ENCODE results near the gene ZNF853. TPM values are rescaled to one million over a fixed set of nuclear protein-coding genes. Genes with fewer than 3 reads are reported as not detected.

Gene ZNF853
- total and polyA plus RNA-seq, 4 donors, result 0.04 to 3.0 (median 0.51) TPM

DNA sequence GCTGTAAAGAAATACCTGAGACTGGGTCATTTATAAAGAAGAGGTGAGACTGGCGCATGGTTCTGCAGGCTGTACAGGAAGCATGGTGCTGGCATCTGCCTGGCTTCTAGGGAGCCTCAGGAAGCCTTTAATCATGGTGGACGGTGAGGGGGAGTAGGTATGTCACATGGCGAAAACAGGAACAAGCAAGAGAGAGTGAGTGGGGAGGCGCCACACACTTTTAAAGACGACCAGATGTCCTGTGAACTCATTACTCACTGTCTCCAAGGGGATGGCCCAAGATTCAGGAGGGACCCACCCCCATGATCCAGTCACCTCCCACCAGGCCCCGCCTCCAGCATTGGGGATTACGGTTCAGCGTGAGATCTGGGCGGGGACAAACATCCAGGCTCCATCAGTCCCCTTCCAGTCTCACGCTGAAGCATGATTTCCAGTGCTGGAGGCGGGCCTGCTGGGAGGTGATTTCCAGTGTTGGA is 24.9 kb downstream of the ZNF853 start:
- TF ChIP-seq YY1 (IDR thresholded peaks at IDR 0.05) (no peak), HNF4A (conservative IDR thresholded peaks at IDR 0.05) (no peak), TAF1 (conservative IDR thresholded peaks at IDR 0.05) (no peak), RXRA (IDR thresholded peaks at IDR 0.05) (no peak), SP1 (IDR thresholded peaks at IDR 0.05) (no peak), ATF3 (IDR thresholded peaks at IDR 0.05) (no peak), EGR1 (IDR thresholded peaks at IDR 0.05; ENCODE audit: low read depth in 2 of 2) (no peak), JUND (IDR thresholded peaks at IDR 0.05) (no peak), RAD21 (IDR thresholded peaks at IDR 0.05) (no peak), GABPA (IDR thresholded peaks at IDR 0.05 in 1 of 2, conservative IDR thresholded peaks at IDR 0.05 in 1 of 2) (no peak), FOXA2 (IDR thresholded peaks at IDR 0.05) (no peak), FOXA1 (IDR thresholded peaks at IDR 0.05) (no peak), HNF4G (IDR thresholded peaks at IDR 0.05) (no peak)
- TF ChIP-seq, protein P1, sequence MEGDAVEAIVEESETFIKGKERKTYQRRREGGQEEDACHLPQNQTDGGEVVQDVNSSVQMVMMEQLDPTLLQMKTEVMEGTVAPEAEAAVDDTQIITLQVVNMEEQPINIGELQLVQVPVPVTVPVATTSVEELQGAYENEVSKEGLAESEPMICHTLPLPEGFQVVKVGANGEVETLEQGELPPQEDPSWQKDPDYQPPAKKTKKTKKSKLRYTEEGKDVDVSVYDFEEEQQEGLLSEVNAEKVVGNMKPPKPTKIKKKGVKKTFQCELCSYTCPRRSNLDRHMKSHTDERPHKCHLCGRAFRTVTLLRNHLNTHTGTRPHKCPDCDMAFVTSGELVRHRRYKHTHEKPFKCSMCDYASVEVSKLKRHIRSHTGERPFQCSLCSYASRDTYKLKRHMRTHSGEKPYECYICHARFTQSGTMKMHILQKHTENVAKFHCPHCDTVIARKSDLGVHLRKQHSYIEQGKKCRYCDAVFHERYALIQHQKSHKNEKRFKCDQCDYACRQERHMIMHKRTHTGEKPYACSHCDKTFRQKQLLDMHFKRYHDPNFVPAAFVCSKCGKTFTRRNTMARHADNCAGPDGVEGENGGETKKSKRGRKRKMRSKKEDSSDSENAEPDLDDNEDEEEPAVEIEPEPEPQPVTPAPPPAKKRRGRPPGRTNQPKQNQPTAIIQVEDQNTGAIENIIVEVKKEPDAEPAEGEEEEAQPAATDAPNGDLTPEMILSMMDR (IDR thresholded peaks at IDR 0.05; ENCODE audit: low read depth, low read length, missing input control), result no peak
- TF ChIP-seq, protein P2, sequence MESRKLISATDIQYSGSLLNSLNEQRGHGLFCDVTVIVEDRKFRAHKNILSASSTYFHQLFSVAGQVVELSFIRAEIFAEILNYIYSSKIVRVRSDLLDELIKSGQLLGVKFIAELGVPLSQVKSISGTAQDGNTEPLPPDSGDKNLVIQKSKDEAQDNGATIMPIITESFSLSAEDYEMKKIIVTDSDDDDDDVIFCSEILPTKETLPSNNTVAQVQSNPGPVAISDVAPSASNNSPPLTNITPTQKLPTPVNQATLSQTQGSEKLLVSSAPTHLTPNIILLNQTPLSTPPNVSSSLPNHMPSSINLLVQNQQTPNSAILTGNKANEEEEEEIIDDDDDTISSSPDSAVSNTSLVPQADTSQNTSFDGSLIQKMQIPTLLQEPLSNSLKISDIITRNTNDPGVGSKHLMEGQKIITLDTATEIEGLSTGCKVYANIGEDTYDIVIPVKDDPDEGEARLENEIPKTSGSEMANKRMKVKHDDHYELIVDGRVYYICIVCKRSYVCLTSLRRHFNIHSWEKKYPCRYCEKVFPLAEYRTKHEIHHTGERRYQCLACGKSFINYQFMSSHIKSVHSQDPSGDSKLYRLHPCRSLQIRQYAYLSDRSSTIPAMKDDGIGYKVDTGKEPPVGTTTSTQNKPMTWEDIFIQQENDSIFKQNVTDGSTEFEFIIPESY (IDR thresholded peaks at IDR 0.05), result no peak
- Histone ChIP-seq H3K27me3 (ENCODE audit: control insufficient read depth in 4 of 4, insufficient read depth in 4 of 4, low read length in 3 of 4) (no peaks in the 10 kb centered on the region), H3K4me3 (ENCODE audit: low read depth in 1 of 3, low read length in 3 of 3) (no peak overlapping the region), H3K9ac (ENCODE audit: low read depth in 1 of 2, low read length in 2 of 2) (no peak overlapping the region), H3K9me3 (ENCODE audit: control insufficient read depth in 4 of 4, low read length in 3 of 4) (no peaks in the 10 kb centered on the region), H3K27ac (ENCODE audit: low read depth in 1 of 2, low read length in 2 of 2) (no peak overlapping the region), H3K36me3 (ENCODE audit: control insufficient read depth in 4 of 4, insufficient read depth in 3 of 4, low read depth in 1 of 4, low read length in 3 of 4) (peaks cover 8 to 36% (median 20%) of the 10 kb centered on the region in 4 donors), H3K4me1 (ENCODE audit: control insufficient read depth in 4 of 4, insufficient read depth in 4 of 4, low read length in 3 of 4) (peaks cover 7 to 20% (median 14%) of the 10 kb centered on the region in 4 donors)
- DNase-seq (ENCODE audit: low spot score), result peak; percentile 50
- WGBS, result 87% methylated on average over 11 of the region's 11 CpGs

- TF ChIP-seq SP1 (IDR thresholded peaks at IDR 0.05) (no peak), YY1 (IDR thresholded peaks at IDR 0.05) (no peak), GABPA (IDR thresholded peaks at IDR 0.05 in 1 of 2, conservative IDR thresholded peaks at IDR 0.05 in 1 of 2) (no peak), TAF1 (conservative IDR thresholded peaks at IDR 0.05) (no peak)
- H3K4me1 ChIP-seq (ENCODE audit: control insufficient read depth in 4 of 4, insufficient read depth in 4 of 4, low read length in 3 of 4), result peaks cover 7 to 18% (median 11%) of the 10 kb centered on the region in 4 donors
- WGBS, result 90% methylated on average over 15 of the region's 15 CpGs
- no peak overlapping the region for H3K9ac ChIP-seq (ENCODE audit: low read depth in 1 of 2, low read length in 2 of 2)
- DNase-seq (ENCODE audit: low spot score), result no peak
- H3K4me3 ChIP-seq (ENCODE audit: low read depth in 1 of 3, low read length in 3 of 3), result no peak overlapping the region
- H3K27ac ChIP-seq (ENCODE audit: low read depth in 1 of 2, low read length in 2 of 2), result no peak overlapping the region
- no peaks in the 10 kb centered on the region for H3K9me3 ChIP-seq (ENCODE audit: control insufficient read depth in 4 of 4, low read length in 3 of 4)
- H3K27me3 ChIP-seq (ENCODE audit: control insufficient read depth in 4 of 4, insufficient read depth in 4 of 4, low read length in 3 of 4), result no peaks in the 10 kb centered on the region
- H3K36me3 ChIP-seq (ENCODE audit: control insufficient read depth in 4 of 4, insufficient read depth in 3 of 4, low read depth in 1 of 4, low read length in 3 of 4), result peaks cover 8 to 43% (median 23%) of the 10 kb centered on the region in 4 donors
Measured at GRCh38 chr7:6641305-6642035, 26.1 kb downstream of the ZNF853 start.

Data from liver (tissue), 9 donors.